H1 (cell line): ENCODE data around the gene NLRC3.

Experiments
- ATF3 ChIP-seq: IDR thresholded peaks from 2 replicates; pipeline ENCODE4 v1.6.1; 2011; ENCODE audit warnings: low read depth, mild to moderate bottlenecking, low read length; ENCODE audit not compliant: insufficient read depth
- BACH1 ChIP-seq: IDR thresholded peaks from 2 replicates; pipeline ENCODE4 v1.6.1; 2012; ENCODE audit warnings: low read length, improper control_type of control experiment
- CTCF ChIP-seq, 3 experiments: IDR thresholded peaks; 1 replicate in 2 of 3; 2 replicates in 1 of 3; pipeline versions ENCODE4 v1.5.1 to v1.6.1; 2011; ENCODE audit warnings: low read length in 3 of 3, mild to moderate bottlenecking in 3 of 3, inconsistent platforms in 2 of 3, low read depth in 1 of 3, moderate library complexity in 1 of 3; ENCODE audit not compliant: insufficient read depth in 1 of 3; ENCODE audit errors: control extremely low read depth in 1 of 3
- EZH2 ChIP-seq: fragments of 200-600 bp; sonication (generic); IDR thresholded peaks from 2 replicates; pipeline ENCODE4 v1.7.1; 2012; ENCODE audit warnings: low read depth, mild to moderate bottlenecking, moderate library complexity, low read length, inconsistent platforms; ENCODE audit not compliant: severe bottlenecking
- GABPA ChIP-seq: IDR thresholded peaks from 2 replicates; pipeline ENCODE4 v1.6.1; 2011; ENCODE audit warnings: mild to moderate bottlenecking, low read length, moderate library complexity, borderline replicate concordance; ENCODE audit not compliant: insufficient read depth
- JUN ChIP-seq: IDR thresholded peaks from 2 replicates; pipeline ENCODE4 v1.6.1; 2011; ENCODE audit warnings: low read depth, mild to moderate bottlenecking, improper control_type of control experiment, low read length
- KDM5A ChIP-seq: fragments of 200-600 bp; IDR thresholded peaks from 2 replicates; pipeline ENCODE4 v1.7.1; 2012; ENCODE audit warnings: mild to moderate bottlenecking, low read length, inconsistent platforms, mixed read lengths
- POLR2A ChIP-seq, 2 experiments: IDR thresholded peaks; 1 replicate in 1 of 2; 2 replicates in 1 of 2; pipeline ENCODE4 v1.6.1; 2011; ENCODE audit warnings: low read depth in 2 of 2, low read length in 2 of 2, mild to moderate bottlenecking in 2 of 2; ENCODE audit errors: control extremely low read depth in 1 of 2
- POLR2AphosphoS5 ChIP-seq: IDR thresholded peaks from 2 replicates; pipeline ENCODE4 v1.6.1; 2011; ENCODE audit warnings: low read depth, low read length
- RAD21 ChIP-seq, 2 experiments: IDR thresholded peaks in 1 of 2; conservative IDR thresholded peaks in 1 of 2; 2 replicates each; pipeline ENCODE4 v1.6.1; 2011; ENCODE audit warnings: low read depth in 2 of 2, low read length in 2 of 2, improper control_type of control experiment in 1 of 2, inconsistent platforms in 1 of 2, mild to moderate bottlenecking in 1 of 2, moderate library complexity in 1 of 2
- SIX5 ChIP-seq: IDR thresholded peaks from 2 replicates; pipeline ENCODE4 v1.6.1; 2011; ENCODE audit warnings: mild to moderate bottlenecking, low read depth, low read length
- TAF7 ChIP-seq: optimal IDR thresholded peaks from 2 replicates; pipeline ENCODE3; 2011; ENCODE audit warnings: low read depth, mild to moderate bottlenecking, inconsistent platforms, low read length, moderate library complexity, borderline replicate concordance
- YY1 ChIP-seq: IDR thresholded peaks from 2 replicates; pipeline ENCODE4 v1.6.1; 2011; ENCODE audit warnings: low read depth, mild to moderate bottlenecking, low read length

GRCh38 chr16:3554351-3554928, 22.8 kb downstream of the NLRC3 start:
- no peak for TF ChIP-seq BACH1
- TF ChIP-seq TAF7: no peak
- TF ChIP-seq SIX5: no peak
- no peak for TF ChIP-seq CTCF (IDR thresholded peaks at IDR 0.05; ENCODE audit: control extremely low read depth in 1 of 3, insufficient read depth in 1 of 3, low read depth in 1 of 3, low read length in 3 of 3)
- no peak for TF ChIP-seq JUN
- no peak for TF ChIP-seq RAD21 (IDR thresholded peaks at IDR 0.05 in 1 of 2, conservative IDR thresholded peaks at IDR 0.05 in 1 of 2; ENCODE audit: low read depth in 2 of 2, low read length in 2 of 2)
- TF ChIP-seq YY1: no peak
- TF ChIP-seq POLR2A (IDR thresholded peaks at IDR 0.05; ENCODE audit: control extremely low read depth in 1 of 2, low read depth in 2 of 2, low read length in 2 of 2): no peak
- no peak for TF ChIP-seq ATF3
- TF ChIP-seq GABPA: no peak
- TF ChIP-seq KDM5A: no peak
- TF ChIP-seq POLR2AphosphoS5: no peak
- no peak for TF ChIP-seq EZH2
